HG02642 (cell line): Measurements from ENCODE around the gene CREB5.

Source experiments
- ATAC-seq: cut with Tn5 transposase; IDR thresholded peaks from one replicate; pipeline ENCODE4 v1.9.1; 2021; ENCODE audit warnings: mild to moderate bottlenecking; ENCODE audit not compliant: unreplicated experiment, poor library complexity

Gene CREB5

DNA sequence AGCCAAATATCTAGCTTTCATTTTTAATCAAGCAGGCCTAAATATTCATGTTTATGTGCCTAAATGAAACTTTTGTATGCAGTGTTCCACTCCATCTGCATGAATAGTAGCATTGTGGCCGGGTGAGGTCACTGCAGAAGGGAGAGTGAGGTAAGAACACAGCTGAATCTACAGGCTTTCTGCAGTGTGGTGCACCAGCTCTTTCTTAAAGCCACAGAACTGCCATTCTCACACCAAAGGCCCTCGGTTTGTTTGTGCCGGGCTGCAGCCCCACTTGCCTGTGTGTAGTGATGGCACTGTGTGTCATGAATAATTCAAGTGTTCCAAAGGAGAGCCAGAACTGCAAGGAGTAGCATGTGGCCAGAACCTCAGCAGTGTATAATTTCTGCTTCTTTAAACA lies 341.7 kb downstream of the CREB5 start:
- no peak for ATAC-seq

DNA sequence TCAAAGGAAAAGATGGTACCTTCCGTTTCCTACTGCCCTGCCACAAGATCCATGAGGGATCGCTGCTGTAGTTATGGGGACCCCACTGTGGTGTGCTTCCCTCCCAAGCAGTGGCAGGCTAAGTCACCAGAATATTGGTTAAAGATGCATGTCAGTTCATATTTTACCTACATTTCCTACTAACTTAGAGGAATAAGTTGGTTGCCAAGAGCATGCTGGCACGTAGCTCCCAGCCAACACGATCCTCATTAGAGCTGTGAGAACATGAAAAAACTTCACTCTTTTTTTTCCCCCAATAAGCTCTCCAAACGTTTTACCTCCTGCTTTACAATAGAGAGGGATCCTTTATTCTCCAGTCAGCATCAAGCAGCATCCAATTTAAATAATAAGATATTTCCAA lies 342.1 kb downstream of the CREB5 start:
- no peak for ATAC-seq

DNA sequence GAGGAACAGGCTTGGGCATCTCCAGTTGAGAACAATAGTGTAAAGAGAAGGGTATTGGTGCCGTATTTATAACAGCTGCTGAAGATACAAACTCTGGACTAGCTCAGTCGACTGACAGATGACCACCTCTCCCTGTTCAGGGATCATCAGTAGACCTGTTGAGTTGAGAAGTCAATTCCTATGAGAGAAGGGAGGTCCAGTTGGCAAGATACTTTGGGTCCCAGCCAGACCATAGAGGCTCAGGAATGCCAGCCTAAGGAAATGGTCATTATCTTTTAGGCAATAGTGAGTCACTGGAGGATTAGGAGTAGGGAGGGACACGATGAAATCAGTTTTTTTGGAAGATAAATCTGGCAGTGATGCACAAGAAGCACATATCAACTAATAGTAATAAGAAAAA lies 342.9 kb downstream of the CREB5 start:
- ATAC-seq = no peak

DNA sequence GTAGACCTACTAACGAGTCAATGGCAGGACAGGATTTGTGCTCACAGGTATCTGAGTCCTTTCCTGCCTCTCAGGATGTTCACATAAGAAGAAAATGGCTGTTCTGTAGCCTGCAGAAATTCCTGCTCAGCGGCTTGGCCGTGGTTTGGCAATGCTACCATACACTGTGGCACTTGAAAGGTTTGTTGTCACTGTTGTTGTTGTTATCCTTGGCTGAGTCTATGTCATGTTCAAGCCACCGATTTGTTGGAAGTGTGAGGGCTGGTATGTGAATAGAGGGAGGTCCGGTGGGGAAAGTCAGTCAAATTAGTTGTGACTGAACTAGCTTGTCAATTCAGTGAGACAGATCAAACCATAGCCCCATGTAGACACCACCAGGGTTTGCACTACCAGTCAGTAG lies 345.9 kb downstream of the CREB5 start:
- no peak for ATAC-seq

DNA sequence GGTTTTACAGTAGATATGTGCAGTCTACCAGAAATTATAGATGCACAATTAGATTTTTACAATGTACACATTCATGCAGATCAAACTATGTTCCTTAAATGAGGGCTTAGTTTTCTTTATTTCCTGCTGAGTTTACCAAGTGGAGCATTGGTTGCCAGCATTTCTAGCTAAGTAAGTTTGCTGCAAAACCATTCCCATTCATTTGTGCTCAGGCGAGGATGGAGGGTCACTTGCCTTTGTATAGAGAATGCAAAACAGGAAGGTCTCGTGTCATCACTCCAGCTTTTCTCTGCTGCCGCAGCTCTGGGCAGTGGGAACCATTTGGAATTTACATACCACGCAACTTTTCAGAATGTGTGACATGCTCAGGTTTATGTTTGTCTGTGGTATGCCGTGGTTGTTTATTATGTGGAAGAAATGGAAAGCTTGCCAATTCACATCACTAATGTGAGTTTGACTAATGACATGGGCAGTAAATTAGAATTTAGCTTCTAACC lies 347.2 kb downstream of the CREB5 start:
- ATAC-seq = no peak

DNA sequence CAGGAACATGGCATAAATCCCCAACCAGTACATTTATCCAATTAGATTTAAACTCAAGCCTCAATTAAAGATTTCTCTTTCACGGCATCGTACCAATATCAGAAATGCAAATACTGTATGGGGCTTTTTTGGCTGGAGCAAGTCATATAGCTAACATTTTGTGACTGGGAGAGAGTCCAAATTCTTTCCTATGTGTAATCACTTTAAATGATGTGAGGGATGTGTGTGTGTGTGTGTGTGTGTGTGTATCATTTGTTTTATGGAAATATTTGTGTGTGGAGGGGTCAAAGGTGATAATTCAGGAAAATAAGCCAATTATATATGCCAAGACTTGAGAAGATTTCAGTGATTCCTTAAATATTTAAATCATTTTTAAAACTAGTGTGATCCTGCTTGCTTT lies 349.2 kb downstream of the CREB5 start:
- ATAC-seq = no peak

DNA sequence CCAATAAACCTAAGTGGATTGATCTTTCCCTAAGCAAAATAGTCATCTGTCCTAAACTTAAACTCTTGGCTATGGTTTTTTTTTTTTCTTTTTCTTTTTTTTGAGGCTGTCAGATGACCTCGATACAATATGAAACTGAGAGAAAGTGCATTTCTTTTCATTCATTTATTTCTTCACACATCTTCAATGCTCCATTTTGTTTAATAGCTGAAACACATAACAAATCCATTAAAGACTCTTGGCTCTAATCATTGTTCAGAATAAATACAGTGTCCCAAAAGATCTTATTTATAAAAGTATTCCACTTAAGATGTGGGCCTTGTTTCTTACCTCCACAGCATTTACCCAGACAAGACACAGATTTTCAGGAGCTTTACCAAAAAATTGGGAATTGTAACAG lies 350.3 kb downstream of the CREB5 start:
- no peak for ATAC-seq

DNA sequence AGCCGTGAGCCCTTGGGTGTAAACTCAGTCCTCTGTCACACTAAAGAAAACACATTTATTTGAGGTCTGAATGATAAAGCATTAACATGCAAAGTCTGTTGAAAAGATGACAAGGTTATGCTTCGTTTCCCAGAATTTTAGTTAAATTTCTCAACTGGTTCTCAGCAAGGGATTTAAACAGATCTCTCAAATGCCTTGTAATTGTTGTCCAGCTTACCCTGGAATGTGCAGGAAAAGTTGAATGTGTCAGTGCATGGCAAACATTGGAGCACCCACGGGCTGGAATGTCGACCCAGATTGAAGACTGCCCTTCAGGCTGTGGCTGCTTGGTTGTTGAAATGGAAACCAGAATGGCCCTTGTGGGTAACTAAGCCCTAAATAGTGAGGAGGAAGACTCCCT lies 354.0 kb downstream of the CREB5 start:
- no peak for ATAC-seq

DNA sequence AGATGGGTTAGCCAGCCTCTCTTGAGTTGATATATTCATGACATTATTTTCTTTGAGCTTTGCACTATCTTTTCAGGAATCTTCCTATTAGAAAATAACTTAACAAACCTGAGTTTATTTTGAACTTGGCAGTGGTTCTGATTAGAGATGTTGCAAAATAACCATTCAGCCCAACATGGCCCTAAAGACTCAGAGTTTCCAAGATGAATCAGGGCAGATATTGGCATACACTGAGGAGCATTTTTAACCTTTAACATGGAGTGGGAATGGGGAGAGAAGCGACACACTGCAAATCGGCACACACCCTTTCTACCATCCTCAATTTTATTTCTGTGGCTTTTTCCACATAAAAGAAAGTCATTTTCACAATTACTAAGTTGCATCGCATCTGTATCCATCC lies 355.0 kb downstream of the CREB5 start:
- ATAC-seq = no peak

DNA sequence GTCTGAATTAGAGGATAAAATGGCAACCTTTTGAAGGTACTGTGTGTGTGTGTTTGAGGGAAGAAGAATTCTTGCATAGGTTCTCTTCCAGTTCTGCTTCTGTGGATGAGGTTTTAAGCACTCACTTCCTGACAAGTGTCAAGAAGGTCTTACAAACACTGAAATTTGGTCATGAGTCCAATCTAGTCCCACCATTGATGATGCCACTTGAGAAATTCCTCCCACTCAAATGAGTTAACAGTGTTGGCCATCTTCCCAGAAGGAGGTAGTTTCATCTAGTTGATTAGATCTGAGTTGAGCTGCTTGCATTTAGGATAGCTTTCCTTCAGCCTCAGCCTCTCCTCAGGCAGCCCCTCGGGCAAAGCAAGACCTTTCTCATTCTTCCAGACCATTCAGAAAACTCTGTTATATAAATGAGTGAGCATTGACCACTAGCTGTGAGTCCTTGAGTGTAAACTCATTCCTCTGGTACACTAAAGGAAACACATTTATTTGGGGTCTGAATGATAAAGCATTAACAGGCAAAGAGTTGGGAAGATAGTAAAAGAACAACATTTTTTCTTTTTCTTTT lies 356.3 kb downstream of the CREB5 start:
- no peak for ATAC-seq

DNA sequence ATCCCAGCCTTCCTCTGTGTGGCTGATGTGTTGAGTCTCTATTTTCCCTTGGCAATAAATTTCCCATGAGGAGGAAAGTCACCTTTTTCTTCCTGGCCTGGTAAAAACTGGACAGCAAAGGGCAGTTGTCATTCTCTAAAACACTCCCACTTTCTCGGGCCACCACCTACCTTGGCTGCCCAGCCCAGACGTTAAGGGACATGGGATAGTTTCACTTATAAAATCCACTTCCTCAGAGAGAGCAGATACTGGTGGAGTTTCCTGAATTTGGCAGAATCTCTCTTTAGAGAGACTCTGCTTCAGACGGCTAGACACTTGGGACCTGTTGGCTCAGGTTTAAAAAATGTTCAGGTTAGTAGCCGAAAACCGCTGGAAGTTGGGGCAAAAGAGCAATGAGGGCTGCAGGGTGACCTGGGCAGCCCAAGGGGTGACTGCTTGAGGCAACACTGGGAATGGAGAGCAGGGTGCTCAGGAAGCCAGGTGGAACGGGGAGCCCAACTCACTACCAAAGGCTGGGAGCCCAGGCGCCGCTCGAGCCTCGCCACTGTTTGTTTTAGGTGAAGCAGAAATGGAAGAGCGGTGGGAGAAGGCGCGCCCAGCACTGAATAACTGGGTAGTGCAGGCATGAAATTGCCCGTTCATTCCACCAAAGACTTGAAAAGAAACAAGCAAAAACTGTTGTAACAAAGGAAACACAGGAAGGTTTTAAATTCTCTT lies 359.7 kb downstream of the CREB5 start:
- no peak for ATAC-seq

DNA sequence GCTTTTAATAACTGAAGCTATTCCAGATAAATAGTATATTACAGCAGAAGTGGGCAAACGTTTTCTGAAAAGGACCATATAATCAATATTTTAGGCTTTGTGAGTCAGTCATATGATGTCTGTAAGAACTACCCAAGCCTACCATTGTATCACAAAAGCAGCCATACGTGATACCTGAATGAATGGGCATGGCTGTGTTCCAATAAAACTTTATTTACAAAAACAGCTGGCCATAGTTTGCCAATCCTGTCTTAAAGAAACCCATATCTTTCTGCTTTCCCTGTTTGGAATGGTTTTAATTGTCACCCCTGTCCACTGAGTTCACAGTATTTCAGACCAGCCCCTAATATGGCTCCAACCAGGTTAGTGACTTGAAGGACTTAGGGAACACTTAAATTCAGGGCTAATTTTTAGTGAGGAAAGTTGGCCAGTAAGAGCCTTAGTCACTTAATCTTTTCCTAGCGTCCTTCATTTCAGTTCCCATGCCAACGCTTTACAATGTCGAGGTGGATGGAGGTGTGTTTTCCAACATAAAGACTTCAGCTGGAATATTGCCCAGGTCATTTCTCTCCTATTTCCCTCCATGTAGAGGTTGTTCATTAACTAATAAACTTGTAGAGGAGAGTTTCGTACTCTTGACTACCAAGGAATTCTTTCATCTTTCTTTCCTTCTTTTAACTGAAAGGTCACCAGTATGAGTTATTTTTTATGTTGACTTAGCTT lies 361.3 kb downstream of the CREB5 start:
- ATAC-seq = no peak

DNA sequence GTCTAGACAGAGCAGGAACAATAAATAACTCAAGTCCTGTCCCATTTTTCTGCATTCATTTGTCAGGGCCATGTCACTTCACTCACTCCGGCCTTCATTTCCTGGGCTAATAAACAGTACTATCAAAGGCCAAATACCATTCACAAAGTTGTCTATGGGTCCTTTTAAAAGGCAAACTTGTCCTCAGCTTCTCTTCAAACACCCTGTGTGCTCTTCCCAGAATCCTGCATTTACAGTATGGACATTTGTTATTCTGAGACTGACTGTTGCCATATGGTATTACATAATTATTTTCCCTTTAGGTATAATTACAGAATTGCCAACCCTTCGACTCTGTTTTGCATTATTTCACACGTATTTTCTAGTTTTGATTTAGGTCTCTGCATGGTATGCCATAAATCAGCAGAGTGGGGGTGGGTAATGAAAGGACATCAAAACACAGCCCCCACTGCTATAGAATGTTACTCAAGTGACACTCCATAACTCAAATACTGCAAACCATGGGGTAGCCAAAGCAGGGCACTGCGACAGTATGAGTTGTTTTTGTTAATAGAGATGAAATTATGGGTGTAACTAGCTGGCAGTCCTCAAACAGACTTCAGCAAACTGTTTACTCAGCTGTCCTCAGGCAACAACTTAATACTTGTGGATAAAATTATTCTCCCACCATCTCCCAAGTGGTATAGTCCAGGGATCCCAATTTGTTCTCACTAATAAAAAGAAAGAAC lies 362.1 kb downstream of the CREB5 start:
- no peak for ATAC-seq

DNA sequence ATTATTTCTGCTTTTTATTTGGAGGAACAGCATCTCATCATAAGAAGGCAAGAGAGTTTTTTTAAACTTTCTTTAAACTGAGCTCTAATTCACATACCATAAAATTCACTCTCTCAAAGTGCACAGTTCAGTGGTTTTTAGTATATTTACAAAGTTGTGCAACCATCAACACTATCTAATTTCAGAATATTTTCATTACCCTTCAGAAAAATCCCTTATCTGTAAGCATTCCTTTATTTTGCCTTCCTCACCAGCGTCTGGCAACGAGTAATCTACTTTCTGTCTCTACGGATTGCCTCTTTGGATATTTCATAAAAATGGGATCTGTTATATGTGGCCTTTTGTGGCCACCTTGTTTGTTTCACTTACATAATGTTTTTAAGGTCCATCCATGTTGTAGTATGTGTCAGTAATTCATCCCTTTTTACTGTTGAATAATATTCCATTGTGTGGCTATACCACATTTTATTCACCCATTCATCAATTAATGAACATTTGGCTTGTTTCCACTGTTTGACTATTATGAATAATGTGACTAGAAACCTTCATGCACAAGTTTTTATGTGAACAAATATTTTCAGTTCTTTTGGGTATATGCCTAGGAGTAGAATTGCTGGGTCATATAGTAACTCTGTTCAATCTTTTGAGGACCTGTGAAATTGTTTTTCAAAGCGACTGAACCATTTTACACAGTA lies 364.3 kb downstream of the CREB5 start:
- no peak for ATAC-seq

DNA sequence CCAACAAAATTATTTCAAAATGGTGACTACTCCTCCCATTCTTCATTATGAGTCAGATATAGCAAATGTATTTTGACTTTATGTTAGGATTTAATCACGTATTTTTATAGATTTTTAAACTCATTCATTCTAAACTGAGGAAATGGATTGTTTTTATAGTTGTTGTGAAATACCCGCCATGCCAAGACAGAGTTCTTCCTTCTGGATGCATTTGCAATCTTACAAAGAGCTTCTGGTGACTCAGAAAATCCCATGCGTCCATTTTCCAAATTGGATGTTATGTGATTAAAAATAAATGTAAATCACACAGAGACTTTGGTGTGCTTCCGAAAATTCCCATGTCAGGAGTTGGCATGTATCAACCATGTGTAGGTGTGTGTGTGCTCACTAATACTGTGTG lies 366.5 kb downstream of the CREB5 start:
- no peak for ATAC-seq

DNA sequence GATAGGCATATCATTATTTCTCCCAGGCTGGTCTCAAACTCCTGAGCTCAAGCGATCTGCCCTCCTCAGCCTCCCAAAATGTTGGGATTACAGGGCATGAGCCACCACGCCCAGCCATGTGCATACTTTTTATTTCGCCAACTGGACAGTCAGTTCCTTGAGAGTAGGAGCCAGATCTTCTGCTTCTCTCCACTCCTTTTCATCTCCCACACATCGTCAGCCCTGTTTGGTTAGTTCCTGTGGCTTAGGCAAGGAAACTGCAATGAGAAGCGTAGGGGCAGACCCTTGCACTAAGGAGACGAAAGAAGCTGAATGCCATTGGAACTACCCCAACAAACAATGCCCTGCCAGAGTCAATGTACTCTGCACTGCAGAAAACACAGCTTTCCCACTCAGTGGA lies 367.6 kb downstream of the CREB5 start:
- ATAC-seq = no peak

DNA sequence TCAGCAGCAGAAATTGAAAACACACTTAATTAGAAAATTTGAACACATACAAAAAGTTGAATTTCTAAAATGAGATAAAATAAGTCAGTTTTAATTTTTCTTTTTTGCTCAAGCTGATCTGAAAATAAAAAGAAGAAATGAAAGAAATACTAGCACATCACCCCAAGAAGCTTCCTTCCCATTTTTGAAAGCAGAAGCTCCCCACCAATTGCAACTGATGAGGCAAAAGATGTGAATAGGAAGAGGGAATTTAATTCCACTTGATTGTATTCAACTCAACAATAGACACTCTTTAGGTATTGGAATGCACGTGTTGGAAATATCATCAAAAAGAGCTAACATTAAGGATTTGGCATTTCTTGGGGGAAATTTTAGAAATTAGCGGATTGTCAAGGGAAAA lies 370.0 kb downstream of the CREB5 start:
- ATAC-seq = no peak

DNA sequence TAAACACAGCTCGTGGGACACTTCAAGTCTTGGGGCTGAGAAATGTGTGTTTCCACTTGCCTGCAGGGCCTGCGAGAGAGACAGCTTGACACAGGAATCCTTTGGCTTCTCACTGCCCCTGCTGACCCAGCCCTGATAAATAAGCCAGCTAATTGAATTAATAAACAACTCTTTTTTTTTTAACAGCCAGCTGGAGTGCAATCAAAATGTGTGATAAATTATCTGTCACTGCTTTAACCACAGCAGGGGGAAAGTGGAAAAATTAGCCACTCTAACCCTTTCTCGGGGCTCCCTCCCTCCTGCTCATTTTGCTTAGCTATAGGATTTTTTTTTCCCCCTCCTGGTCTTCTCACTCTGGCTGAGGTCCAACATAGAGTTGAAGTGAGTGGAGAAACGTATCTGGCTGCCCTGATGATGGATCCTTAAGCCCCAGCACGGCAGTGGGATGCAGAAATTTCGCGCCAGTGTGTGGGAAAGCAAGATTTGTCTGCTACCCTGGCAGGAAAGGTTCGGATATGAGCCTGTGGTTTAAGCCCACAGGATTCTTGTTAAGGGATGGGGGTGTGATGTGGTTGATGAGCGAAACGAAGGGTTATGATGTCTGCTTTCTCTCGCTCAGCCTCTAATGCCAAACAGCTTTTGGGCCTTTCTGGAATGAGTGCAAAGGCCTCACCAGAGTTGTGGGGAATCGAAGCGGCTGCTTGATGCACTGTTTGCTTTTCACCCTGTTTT lies 372.0 kb downstream of the CREB5 start:
- no peak for ATAC-seq

DNA sequence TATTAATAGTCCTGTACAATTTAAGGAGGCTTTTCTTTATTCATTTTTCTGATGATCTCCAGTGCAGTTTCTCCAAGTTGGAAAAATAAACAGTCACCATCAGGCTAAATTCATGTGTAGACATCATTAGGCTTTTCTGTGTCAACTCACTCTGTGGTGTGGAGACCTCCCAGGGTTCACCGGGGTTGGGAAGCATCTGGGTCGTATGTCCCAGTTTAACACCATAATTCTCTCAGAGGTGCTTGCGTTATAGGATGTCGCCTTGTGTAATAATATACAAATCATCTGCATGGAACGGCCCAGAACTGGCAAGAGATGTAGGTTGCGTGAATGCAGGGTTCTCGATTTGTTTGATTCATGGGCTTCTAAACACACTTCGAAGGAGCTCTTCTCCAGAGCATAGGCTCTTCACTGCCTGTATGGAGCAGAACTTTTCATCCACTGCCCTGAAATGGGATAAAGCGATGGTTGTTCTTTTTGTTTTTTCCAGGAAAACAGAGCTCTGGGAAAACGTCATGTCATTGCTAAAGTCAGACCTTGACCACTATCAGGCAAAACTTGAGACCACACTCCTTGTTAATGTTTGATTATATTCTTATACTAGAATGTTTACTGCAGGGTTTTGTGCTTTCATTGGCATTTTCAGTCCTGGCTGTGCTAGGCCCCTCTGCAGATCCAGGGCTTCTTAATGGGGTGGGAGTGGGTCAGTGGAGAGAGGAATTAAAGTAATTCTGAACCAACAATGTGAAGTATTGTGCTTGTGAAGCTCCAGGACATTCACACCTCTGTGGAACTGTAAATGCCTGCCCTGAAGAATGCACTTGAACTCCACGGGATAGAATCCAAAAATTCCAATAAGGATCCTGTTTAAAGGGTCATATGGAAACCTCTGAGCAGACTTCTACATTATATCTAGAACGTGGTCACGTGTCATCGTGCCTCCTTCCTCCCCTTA lies 373.0 kb downstream of the CREB5 start:
- no peak for ATAC-seq
